Erythroblast (primary cell): ENCODE results near the gene C3orf62.
"Not testable (repeated sequence)": the region's sequence is repeated elsewhere in the genome, so short reads cannot be mapped to it uniquely, and the experiment has no call there.

Source experiments
- DNase-seq, 2 experiments: peaks; one replicate each; lab custom pipeline; 2025; lab: John Stamatoyannopoulos, UW
- GATA1 ChIP-seq: IDR thresholded peaks from 2 replicates; pipeline ENCODE4 v1.6.1; 2011; ENCODE audit warnings: low read depth, mild to moderate bottlenecking, control low read depth, low read length, moderate library complexity
- POLR2A ChIP-seq: IDR thresholded peaks from 2 replicates; pipeline ENCODE4 v1.6.1; 2011; ENCODE audit warnings: mild to moderate bottlenecking, low read length

C3orf62 gene

GRCh38 chr3:49257187-49257586, 19.8 kb downstream of the C3orf62 start:
- TF ChIP-seq GATA1: no peak
- TF ChIP-seq POLR2A: no peak

GRCh38 chr3:49255718-49256511, 21.1 kb downstream of the C3orf62 start:
- TF ChIP-seq POLR2A (no peak), GATA1 (no peak)
- no peak for DNase-seq

More at GRCh38 chr3:49257187-49257586, 19.8 kb downstream of the C3orf62 start:
- no peak for DNase-seq

GRCh38 chr3:49255112-49255511, 21.9 kb downstream of the C3orf62 start:
- DNase-seq: no peak
- TF ChIP-seq GATA1 (no peak), POLR2A (no peak)

GRCh38 chr3:49253512-49253911, 23.5 kb downstream of the C3orf62 start:
- DNase-seq: no peak
- TF ChIP-seq POLR2A (no peak), GATA1 (no peak)

- TF ChIP-seq POLR2A: no peak
- no peak for TF ChIP-seq GATA1
- peak in 1 of 2 experiments; percentile 32 for DNase-seq
These were observed 28.2 kb downstream of the C3orf62 start for GRCh38 chr3:49248840-49249227.

- peak; percentile 34 to 53 for DNase-seq
- TF ChIP-seq GATA1 (no peak), POLR2A (no peak)
These were observed 32.3 kb downstream of the C3orf62 start for GRCh38 chr3:49244581-49245205.

GRCh38 chr3:49240091-49240490, 36.9 kb downstream of the C3orf62 start:
- DNase-seq: not testable (repeated sequence)

- peak; percentile 89 to 96 for DNase-seq
- TF ChIP-seq GATA1: no peak
- TF ChIP-seq POLR2A: peak; percentile 55
These were observed 38.5 kb downstream of the C3orf62 start for GRCh38 chr3:49238274-49239127.

- TF ChIP-seq POLR2A (no peak), GATA1 (no peak)
- no peak for DNase-seq
These were observed 39.7 kb downstream of the C3orf62 start for GRCh38 chr3:49237344-49237743.

GRCh38 chr3:49236226-49236625, 40.8 kb downstream of the C3orf62 start:
- TF ChIP-seq POLR2A (no peak), GATA1 (no peak)
- DNase-seq: no peak

GRCh38 chr3:49228817-49229216, 48.2 kb downstream of the C3orf62 start:
- DNase-seq: not testable (repeated sequence)

GRCh38 chr3:49222002-49222401, 55.0 kb downstream of the C3orf62 start:
- no peak for DNase-seq
- no peak for TF ChIP-seq POLR2A
- no peak for TF ChIP-seq GATA1

- DNase-seq: not testable (repeated sequence)
These were observed 56.0 kb downstream of the C3orf62 start for GRCh38 chr3:49220985-49221563.

- DNase-seq: no peak
- TF ChIP-seq GATA1: no peak
- no peak for TF ChIP-seq POLR2A
These were observed 57.9 kb downstream of the C3orf62 start for GRCh38 chr3:49219132-49219531.
